SU-DHL-6 (cell line): Measurements from ENCODE around the gene RLBP1.

Experiments
- H2AFZ ChIP-seq: fragments of 200-600 bp; sonication (generic); 2 replicates; pipeline ENCODE4 v1.6.1; 2014; ENCODE audit warnings: low read depth, mild to moderate bottlenecking, moderate library complexity, mixed read lengths, antibody characterized with exemption, low read length; ENCODE audit not compliant: severe bottlenecking
- H3F3A ChIP-seq: fragments of 200-600 bp; shearing (Covaris generic); 2 replicates; pipeline ENCODE4 v1.6.0; 2016; ENCODE audit warnings: antibody characterized with exemption, mild to moderate bottlenecking; ENCODE audit not compliant: insufficient read depth
- H3K27ac ChIP-seq: fragments of 200-600 bp; sonication (generic); 2 replicates; pipeline ENCODE4 v1.5.1; 2016; ENCODE audit warnings: low read depth, mild to moderate bottlenecking, low read length, moderate library complexity, mixed read lengths
- H3K27me3 ChIP-seq: fragments of 200-600 bp; sonication (generic), shearing (Covaris generic); 2 replicates; pipeline ENCODE4 v1.6.0; 2014; ENCODE audit warnings: mild to moderate bottlenecking, low read length
- H3K36me3 ChIP-seq: fragments of 200-600 bp; sonication (generic); 2 replicates; pipeline ENCODE4 v1.6.1; 2014; ENCODE audit warnings: mild to moderate bottlenecking, low read length, mixed read lengths
- H3K4me2 ChIP-seq: fragments of 300-600, 200-600 bp; shearing (Covaris generic), sonication (generic); 2 replicates; pipeline ENCODE4 v1.6.0; 2014; ENCODE audit warnings: low read length, low read depth, mild to moderate bottlenecking; ENCODE audit not compliant: poor library complexity, severe bottlenecking
- H3K4me3 ChIP-seq: fragments of 200-600 bp; sonication (generic); 2 replicates; pipeline ENCODE4 v1.5.1; 2014; ENCODE audit warnings: antibody characterized with exemption, low read length, mild to moderate bottlenecking, mixed read lengths; ENCODE audit not compliant: insufficient read depth, poor library complexity, severe bottlenecking
- H3K79me2 ChIP-seq: fragments of 200-600 bp; sonication (generic); 2 replicates; pipeline ENCODE4 v1.6.1; 2014; ENCODE audit warnings: mild to moderate bottlenecking, low read length, moderate library complexity; ENCODE audit not compliant: insufficient read depth
- H3K9ac ChIP-seq: fragments of 200-600 bp; sonication (generic); 2 replicates; pipeline ENCODE4 v1.7.0; 2014; ENCODE audit warnings: mild to moderate bottlenecking, low read length
- H3K9me2 ChIP-seq: fragments of 200-600 bp; sonication (generic); replicated peaks from 2 replicates; pipeline ENCODE4 v1.6.1; 2014; ENCODE audit warnings: low read length; ENCODE audit not compliant: insufficient read depth
- H3K9me3 ChIP-seq: fragments of 200-600 bp; sonication (generic); 2 replicates; pipeline ENCODE4 v1.6.1; 2014; ENCODE audit warnings: low read length, mixed read lengths; ENCODE audit not compliant: insufficient read depth
- H4K20me1 ChIP-seq: fragments of 200-600 bp; sonication (generic); 2 replicates; pipeline ENCODE4 v1.6.1; 2014; ENCODE audit warnings: low read depth, mild to moderate bottlenecking, antibody characterized with exemption, low read length, moderate library complexity, mixed read lengths
- CTCF ChIP-seq: fragments of 200-600 bp; sonication (generic); IDR thresholded peaks from one replicate; pipeline ENCODE4 v1.5.1; 2017; ENCODE audit warnings: antibody characterized with exemption, mild to moderate bottlenecking, low read length, moderate library complexity; ENCODE audit not compliant: insufficient read depth, poor library complexity, severe bottlenecking
- EZH2phosphoT487 ChIP-seq: fragments of 200-600 bp; sonication (generic), shearing (Covaris generic); conservative IDR thresholded peaks from 2 replicates; pipeline ENCODE4 v1.6.1; 2018; ENCODE audit warnings: mild to moderate bottlenecking, antibody characterized with exemption, low read length, moderate library complexity, mixed read lengths

RLBP1 gene

DNA sequence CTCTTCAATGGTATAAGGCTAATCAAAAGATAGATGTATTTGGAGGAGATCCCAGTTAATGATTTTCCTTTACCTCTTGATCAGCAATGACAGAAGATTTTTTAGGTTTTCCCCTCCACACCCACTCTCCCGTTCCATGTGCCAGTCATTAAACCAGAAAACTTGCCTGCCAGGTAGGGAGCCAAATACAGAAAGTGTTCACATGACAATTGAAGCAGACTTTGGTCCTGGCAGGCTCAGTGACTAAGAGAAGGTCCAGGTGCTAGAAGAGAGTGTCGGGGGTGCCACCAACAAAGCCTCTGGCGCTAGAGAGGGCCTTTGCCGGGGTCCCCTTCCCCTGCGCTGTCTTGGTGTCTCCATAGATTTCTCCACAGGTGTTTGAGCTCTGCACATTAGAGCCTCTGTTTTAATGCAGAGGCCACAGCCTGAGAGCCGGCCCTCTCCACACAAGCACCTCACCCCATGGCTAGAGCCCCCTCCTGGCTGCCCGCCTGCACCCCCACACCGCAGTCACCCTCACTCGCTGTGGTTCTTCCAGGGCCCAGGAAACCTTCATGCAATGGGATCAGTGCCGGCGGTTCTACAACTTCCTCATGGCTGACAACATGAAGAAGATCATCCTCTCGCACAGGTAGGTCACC is 36.4 kb downstream of the RLBP1 start:
- H3K36me3 ChIP-seq = no peaks in the 10 kb centered on the region
- no peaks in the 10 kb centered on the region for H3K79me2 ChIP-seq
- H3K27ac ChIP-seq = no peak overlapping the region
- H3K4me3 ChIP-seq = no peak overlapping the region
- H3F3A ChIP-seq = no peaks in the 10 kb centered on the region
- no peaks in the 10 kb centered on the region for H3K9me2 ChIP-seq
- H3K9me3 ChIP-seq = no peaks in the 10 kb centered on the region
- no peaks in the 10 kb centered on the region for H4K20me1 ChIP-seq
- no peaks in the 10 kb centered on the region for H3K27me3 ChIP-seq
- H2AFZ ChIP-seq = no peak overlapping the region
- no peak overlapping the region for H3K9ac ChIP-seq
- no peak overlapping the region for H3K4me2 ChIP-seq
- TF ChIP-seq CTCF = no peak
- TF ChIP-seq EZH2phosphoT487 = no peak

- H3K9me2 ChIP-seq = no peaks in the 10 kb centered on the region
- H3K9ac ChIP-seq = no peak overlapping the region
- H3K9me3 ChIP-seq = no peaks in the 10 kb centered on the region
- TF ChIP-seq CTCF = no peak
- no peak for TF ChIP-seq EZH2phosphoT487
- H4K20me1 ChIP-seq = no peaks in the 10 kb centered on the region
- H3K4me2 ChIP-seq = no peak overlapping the region
- no peak overlapping the region for H2AFZ ChIP-seq
- H3K36me3 ChIP-seq = no peaks in the 10 kb centered on the region
- no peaks in the 10 kb centered on the region for H3K27me3 ChIP-seq
- no peak overlapping the region for H3K27ac ChIP-seq
- no peaks in the 10 kb centered on the region for H3F3A ChIP-seq
- no peak overlapping the region for H3K4me3 ChIP-seq
- no peaks in the 10 kb centered on the region for H3K79me2 ChIP-seq
Observed at GRCh38 chr15:89184357-89184756, 37.0 kb downstream of the RLBP1 start.

- H3K9me3 ChIP-seq = no peaks in the 10 kb centered on the region
- no peaks in the 10 kb centered on the region for H3K27me3 ChIP-seq
- H2AFZ ChIP-seq = no peak overlapping the region
- H3K4me2 ChIP-seq = no peak overlapping the region
- no peaks in the 10 kb centered on the region for H3K79me2 ChIP-seq
- no peaks in the 10 kb centered on the region for H3F3A ChIP-seq
- TF ChIP-seq EZH2phosphoT487 (no peak), CTCF (no peak)
- no peak overlapping the region for H3K9ac ChIP-seq
- no peaks in the 10 kb centered on the region for H4K20me1 ChIP-seq
- no peak overlapping the region for H3K27ac ChIP-seq
- no peak overlapping the region for H3K4me3 ChIP-seq
- H3K9me2 ChIP-seq = no peaks in the 10 kb centered on the region
- H3K36me3 ChIP-seq = no peaks in the 10 kb centered on the region
Observed at GRCh38 chr15:89179966-89180875, 41.2 kb downstream of the RLBP1 start.
